HG03432 (cell line): ENCODE data around the gene SLC1A2.

ENCODE experiments used
- ATAC-seq: cut with Tn5 transposase; IDR thresholded peaks from one replicate; pipeline ENCODE4 v1.9.1; 2021; ENCODE audit warnings: mild to moderate bottlenecking, moderate library complexity; ENCODE audit not compliant: unreplicated experiment

Gene SLC1A2

DNA sequence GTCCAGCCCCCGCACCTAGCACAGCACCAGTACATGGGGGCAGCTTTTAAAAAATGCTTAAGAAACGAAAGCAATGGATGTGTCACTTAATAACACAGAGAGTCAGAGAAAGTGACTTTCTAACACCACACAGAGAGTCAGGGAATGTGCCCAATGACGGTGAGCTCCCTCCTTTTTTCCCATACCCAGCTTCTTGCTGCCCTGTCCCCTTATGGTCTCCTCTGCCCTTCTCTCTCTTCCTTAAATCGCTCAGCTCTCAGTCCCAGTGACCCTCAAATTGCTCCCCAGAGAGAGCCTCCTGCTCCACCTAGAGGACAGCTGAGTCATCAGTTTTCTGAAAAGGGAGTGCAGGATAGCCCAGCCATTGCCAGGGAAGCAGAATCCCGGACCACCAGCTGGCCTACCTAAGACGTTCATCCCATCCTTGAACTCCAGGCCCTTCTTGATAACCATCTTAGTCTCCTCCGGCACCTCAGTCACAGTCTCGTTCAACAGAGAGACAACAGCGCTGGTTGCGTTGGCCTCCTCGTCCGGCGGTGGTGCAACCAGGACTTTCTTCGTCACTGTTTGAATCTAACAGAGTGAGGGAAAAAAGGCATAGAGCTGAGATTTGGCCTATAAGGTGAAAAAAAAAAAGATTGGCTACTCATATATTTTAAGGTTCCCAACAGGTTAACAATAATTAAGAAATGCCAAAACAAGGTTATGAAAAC is 113.5 kb downstream of the SLC1A2 start:
- peak; percentile 74 for ATAC-seq

DNA sequence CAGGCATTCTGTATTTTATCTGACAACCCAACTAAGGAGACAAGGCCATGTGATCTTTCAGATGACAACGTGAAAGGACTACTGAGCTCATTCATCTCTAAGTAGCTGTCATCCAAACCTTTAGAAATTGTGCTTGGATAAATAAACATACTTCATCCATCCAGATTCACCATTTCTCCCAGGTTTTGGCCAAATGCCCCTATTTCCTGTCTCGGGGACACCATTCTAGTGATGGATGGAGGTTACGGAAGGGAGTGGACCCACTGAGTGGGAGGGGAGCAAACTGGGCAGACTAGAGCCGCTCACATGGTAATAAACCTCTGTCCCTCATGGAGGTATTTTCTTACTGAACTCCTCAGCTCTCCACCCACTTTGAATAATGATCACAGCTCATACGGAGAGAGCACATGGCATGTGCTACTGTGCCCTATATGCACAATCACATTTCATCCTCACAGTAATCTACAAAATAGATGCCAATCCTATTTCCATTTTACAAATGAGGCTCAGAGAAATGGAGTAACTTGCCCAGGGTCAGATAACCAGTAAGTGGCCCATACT is 114.4 kb downstream of the SLC1A2 start:
- no peak for ATAC-seq

DNA sequence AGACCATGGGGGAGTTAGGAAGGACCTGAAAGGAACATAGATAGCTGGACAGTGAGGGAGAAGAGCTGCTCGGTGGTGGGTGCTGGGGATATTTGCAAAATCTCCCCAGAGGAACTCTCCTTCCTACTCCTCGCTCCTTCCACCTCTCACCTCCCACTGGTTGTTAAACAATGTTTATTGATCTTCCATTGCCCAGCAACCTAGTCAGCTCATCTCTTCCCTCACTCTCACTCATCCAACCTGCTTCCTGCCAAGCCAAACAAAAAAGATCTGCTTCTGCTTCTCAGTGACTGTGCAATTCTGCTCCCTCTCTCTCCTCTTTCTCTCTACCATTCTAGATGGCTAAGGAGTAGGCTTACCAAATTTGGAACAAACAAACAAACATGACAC is 115.0 kb downstream of the SLC1A2 start:
- no peak for ATAC-seq

DNA sequence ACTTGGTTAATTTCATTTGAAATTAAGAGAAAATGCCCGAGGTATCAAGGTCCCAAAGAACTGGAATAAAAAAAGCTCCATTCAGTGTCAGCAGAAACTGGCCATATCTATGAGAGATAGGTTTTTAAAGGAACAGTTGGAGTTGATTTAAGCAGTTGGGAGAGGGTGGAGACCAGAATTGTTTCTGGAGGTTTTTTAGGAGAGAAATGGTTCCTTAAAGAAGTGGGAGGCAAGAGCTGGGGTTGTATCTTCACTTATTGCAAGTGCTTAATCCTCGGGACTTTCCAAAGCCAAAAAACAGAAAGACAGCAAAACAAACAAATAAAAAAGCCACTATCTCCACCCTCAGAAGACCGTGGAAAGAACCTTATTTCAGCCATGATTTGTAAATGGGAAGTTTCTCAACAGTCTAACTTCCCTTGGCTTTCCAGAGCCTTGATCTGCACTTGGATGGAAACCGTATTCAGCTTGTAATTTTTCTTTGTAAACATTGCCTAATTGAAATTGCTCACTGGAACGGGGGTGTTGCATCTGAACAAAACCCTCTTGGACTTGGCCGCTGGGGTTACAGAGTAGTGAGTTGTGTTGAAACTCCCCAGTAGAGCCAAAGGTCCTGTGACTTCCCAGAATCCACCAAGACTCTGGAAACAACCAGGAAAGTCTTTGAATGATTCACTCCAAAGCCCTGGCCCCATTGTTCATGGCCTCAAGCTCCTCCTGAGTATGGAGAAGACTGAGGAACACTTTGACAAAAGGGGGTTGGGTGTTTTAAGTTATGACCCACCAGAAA is 115.6 kb downstream of the SLC1A2 start:
- ATAC-seq: no peak

DNA sequence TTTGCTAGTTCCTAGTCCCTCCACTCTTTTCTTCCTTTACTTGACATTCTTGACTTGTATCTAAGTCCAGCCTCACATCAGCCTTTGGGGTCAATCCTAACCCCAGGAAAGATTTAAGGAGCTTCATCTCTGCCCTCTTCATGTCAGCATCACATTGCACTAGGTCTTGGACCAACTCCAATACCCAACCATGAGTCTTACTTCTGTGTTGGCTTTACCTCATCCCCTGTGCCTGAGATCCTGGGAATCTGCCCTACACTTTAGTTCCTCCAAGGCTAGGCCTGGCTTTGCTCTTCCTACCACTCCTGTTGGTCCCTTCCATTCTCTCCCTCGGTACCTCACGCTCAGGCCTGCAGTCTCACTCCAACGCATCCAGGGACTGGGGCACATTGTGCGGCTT is 117.0 kb downstream of the SLC1A2 start:
- no peak for ATAC-seq

DNA sequence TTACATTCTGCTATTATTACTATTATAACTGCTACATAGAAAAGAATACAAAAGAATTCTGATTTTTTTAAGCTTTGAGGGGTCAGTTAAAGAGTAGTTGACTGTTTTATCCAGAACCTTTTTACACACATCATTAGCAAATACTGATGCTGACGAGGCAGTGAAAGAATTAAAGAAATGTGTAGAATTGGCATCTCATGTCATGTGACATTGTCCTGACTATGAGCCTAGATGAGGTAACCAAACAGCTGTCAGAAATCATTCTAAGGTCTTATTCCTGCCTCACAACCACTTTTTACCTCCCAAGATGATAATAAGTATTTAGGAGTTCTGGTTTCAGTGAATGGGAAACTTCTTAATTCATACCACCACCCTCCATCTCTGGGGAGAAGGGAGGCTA is 121.0 kb downstream of the SLC1A2 start:
- no peak for ATAC-seq

DNA sequence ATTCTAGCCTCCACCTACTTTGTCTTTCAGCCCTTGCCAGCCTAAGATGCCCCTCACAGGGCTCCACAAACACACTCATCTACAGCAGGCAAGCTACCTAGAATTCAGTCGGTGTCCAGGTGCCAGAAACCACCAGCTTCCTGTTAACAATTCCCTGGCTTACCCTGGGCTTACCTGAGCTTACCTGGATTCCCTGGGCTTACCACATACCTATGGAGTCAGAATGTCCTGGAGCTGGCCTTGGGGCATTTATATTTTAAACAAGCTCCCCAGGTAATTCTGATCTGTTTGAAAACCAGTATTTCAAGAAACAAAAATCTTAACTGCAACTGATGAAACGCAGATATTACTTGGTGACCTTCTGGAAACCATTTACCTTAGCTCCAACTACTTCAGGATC is 123.6 kb downstream of the SLC1A2 start:
- ATAC-seq: no peak

DNA sequence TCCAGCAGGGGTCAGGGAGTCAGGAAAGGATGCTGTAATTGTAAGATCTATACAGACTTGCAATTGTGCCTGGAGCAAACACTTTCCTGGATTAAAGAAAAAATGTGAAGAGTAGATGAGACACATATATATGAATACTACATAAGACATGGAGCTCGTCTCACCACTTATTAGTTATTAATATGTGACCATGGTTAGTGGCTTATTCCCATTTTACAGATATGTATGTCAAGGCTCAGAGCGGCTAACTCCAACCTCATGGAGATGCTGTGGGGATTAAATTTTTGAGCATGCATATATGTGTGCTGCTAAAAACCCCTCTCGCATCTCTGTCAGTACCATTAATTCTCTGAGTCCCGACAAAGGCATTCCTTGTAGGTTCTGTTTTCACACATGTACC is 125.7 kb downstream of the SLC1A2 start:
- ATAC-seq: no peak

DNA sequence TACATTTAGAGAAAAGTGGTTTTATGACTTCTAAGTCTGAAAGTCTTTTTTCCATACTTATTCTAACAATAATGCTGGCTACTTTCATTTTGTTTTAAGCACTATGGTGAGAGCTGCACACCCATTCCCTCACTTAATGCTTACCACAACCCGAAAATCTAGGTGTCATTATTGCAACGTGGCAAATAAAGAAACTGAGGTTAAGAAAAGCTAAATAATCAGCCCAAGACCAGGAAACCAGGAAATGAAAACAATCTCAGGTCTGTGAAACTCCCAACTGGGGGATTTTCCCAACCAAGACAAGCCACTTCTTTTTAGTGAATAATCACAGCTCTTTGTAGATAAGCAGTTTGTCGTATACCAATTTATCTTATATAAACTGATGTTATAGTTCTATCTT is 126.3 kb downstream of the SLC1A2 start:
- ATAC-seq: no peak

DNA sequence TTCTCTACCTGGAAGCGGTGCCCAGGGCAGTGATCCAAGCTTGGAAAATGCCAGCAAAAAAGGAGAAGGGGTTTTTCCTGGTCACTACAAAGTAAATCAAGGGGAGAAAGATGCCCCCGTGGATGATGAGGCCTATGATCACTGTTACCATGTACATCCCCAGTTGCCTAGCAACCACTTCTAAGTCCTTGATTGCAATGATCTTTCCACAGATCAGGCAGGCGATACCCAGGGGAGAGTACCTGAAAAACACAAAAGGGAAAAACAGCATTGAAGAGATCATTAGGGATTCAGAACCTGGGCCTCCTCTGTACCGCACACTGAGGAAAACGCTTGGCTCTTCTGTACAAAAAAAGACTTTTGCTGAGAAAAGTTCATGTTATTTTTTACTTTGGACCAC is 127.1 kb downstream of the SLC1A2 start:
- ATAC-seq: no peak

DNA sequence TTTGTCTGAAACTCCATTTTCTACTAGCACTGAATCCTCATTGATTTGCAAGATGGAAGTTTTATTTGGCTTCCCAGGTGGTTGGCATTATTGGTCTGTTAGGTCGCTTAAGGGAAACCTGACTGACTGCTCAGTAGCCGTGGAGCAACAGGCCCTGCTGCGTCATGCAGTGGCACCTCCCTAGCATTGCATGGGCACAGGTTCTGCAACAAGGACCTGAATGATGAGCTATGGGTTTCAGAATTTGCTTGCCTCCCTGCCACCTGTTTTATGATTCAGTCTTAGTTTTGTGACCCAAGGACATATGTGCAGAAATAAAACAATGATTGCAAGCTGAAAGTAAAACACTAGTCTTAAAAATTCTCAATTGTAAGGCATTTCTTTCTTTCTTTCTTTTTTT is 128.5 kb downstream of the SLC1A2 start:
- no peak for ATAC-seq

DNA sequence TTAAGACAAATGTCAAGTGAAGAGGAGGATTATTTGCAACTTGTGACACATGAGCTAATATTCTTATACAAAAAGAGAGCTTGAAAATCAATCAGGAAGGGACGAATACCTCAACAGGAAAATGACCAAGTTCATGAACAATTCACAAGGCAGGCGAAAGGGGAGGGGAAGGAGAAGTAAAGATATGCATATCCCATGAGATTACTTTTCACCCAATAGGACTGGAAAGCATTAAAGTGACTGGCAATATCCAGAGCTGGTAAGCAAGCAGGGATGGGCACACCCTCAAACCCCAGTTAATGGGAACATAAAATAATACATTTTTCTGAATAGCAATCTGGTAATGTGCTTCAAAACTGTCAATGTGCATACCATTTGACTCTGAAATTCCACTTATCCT is 129.5 kb downstream of the SLC1A2 start:
- ATAC-seq: no peak

DNA sequence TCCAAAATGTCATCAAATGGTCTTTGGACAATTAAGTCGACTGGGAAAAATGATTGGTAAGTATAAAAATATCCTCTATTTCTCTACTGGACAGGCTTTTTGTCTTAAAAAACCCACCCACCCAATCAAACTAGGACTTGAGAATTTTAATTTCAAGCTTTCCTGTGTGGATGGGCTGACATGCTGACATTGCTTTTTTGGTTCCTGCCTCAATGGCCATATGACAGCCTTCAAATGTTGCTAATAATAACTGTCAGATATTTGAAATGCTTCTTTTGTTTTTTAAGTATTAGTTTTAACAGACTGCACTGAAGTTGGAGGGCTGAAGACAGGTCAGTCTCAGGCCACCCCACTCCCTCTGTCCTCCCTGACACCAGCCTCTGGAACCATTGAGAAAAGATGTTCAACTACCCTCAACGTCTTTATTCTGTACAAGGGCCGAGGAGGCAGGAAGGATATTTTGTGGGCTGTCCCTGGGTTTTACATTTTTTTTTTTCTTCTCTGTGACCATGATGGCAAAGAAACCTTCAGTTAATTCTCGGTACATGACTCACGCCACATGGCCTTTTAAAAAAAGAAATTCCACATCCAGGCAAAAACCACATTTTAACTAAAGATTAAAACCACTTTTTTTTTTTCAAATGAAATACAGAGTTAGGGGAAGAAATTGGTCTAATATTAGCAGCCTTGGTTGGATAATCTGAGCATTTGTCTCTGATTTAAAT is 130.4 kb downstream of the SLC1A2 start:
- ATAC-seq: no peak

DNA sequence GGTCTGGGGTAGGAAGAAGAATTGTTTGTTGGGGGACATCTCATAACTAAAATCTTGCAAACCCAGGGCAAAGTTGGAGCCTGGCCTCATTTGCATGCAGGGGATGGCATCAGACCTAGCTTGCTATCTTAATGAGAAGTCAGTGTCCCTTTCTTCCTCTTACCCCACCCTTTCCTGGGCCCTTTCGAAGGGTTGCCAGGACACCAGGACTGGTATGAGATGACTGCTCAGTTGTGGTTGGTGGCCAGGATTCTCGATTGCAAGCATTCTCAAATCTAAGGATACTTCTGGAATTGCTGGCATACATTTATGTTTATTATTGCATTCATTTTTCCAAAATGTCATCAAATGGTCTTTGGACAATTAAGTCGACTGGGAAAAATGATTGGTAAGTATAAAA is 131.0 kb downstream of the SLC1A2 start:
- ATAC-seq: no peak

DNA sequence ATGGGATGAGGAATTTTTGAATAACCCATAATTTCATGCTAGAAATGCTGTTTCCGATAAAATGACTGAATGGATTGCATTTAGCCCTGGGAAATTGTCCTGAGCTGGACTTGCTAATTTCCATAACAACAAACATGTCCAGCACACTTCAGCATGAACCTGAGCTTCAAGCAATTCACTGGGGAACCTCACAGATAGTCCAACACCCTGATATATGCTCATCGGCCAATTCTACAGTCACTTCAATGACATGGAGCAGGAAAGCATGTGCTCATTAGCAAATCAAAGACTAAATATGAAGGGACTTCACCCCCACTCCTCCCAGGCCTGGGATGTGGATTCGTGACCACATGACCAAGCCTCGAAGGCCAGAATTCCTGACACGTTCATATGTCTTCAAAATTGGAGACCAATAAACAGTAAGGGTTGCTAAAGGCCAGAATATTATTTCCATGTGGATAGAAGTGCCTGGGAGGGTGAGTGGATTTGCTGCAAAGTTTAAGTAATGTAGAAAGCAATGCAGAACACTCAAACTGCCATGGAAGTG is 131.9 kb downstream of the SLC1A2 start:
- ATAC-seq: no peak

DNA sequence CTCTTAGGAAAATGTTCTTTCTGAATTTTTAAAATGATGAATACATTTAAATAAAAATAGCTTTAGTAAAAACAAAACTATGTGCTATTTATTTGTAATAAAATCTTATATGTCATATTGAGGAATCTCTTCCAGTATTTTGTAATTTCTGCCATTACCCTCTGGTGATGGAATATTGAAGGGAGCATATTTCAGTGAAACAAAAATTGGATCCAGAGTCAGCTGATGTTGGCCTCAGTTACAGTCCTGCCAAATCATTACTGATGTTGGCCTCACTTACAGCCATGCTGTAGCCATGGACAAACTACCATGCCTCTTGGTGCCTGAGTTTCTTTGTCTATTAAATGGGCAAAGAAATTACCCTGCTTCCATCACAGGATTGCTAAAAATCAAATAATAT is 133.2 kb downstream of the SLC1A2 start:
- no peak for ATAC-seq

DNA sequence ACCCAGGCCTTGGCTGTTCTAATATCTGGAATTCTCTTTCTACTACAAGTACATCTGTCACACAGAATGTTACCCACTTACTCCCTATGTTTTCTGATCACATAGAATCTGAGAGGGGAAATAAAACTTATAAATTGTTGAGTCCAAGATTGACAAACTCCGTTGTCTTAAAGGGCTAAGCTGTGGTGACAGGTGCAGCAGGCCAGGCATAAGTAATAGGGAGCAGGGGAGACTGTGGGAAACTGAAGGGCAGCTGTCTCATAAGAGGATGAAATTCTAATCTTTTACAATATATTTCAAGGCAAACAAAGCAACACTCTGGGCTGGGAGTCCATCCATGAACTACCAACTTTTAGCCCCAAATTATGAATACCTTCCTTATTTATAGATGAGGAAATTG is 133.9 kb downstream of the SLC1A2 start:
- ATAC-seq: no peak

DNA sequence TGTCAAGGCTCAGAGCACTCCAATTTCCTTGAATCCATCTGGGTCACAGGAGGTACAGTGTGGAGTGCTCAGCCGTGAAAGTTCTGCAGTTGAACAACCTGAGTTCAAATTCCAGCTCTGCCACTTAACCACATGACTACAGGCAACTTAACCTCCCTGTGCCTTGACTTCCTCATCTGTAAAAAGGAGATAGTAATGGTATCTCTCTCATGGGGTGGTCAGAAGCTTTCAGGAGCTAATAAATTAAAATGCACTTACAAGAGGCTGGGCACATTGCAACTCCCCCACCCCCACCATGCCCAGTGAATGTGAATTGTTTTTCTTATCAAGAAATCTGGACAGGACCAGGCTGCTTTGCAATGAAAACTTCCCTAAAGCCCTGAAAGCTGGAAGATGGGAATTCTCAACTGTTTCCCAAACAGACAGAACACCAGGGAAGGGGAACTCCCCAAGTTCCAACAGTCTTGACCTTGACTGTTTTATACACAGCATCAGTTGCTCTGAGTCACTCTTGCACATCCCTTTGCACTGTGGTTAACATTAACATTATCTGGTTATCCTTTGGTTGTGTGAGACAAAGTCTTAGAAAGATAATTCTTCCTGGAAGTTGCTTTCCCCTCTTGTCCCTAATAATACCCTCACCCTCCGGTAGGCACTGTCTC is 137.0 kb downstream of the SLC1A2 start:
- ATAC-seq: no peak

DNA sequence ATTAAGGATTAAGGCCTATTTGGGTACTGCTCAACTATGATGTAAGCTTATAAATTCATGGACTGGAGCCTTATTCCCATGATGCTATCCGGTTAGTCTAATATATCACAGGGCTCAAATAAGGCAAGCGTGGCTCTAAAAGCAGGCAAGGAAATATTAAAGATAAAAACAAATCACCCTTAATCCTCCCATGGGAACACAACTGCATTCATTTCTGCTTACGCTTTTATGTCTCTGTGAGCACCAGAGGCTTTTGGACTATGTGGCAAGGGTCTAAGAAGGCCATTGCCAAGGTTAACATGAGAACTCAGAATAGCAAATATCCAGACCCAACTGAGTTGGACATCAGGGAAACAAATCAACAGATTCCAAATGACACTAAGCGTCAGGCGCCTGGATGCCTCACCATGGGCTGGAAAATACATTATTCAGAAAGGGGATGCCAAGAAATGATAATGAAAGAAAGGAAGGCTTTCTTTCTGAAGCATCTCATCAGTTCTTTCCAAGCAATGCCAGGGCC is 138.1 kb downstream of the SLC1A2 start:
- ATAC-seq: no peak

DNA sequence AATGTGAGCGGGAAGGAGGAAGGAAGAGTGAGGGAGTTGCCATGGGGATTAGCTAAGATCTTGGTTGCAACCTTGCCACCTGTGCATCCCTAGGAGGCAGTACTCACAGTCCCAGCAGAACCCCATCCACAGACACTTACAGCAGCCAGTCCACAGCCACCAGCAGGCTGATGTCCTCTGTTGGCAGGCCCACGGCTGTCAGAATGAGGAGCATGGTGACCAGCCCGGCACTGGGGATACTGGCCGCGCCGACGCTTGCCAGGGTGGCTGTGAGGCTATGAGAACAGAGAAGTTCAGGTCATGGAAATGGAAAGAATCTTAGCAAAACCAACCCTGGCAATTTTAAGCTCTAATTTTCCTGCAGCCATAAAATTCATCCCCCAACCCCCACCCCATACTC is 138.6 kb downstream of the SLC1A2 start:
- no peak for ATAC-seq

DNA sequence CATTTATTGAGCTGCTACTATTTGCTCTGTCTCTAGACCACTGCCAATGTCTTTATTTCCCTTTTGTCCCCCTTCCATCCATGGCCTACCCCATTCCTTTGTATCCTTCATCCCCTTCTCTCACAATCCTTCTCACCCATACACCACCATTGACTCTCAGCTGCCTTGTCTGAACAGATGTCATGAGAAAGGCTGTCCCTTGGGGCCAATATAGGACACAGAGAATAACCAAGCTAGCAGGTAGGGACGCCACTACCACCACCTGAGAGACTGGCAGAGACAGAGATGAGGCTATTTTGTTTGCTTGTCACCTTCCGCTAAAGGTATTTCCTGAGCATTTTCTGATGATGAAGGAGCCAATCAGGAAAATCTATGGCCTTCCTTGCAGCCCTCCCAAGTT is 141.5 kb downstream of the SLC1A2 start:
- no peak for ATAC-seq
